ENCODE data around the gene CARS1.

The CARS1 gene

GRCh38 chr11:2992997-2993325 lies 64.3 kb downstream of the CARS1 start:
- TF ChIP-seq CTCF (conservative IDR thresholded peaks at IDR 0.05; ENCODE audit: low read length) (no peak), EZH2phosphoT487 (IDR thresholded peaks at IDR 0.05; ENCODE audit: borderline replicate concordance) (no peak)
- Histone ChIP-seq H3K9ac (ENCODE audit: low read depth, low read length, poor library complexity, severe bottlenecking) (peak overlapping the region; percentile 98), H3K9me3 (ENCODE audit: insufficient read depth, low read depth, low read length) (no peaks in the 10 kb centered on the region), H4K20me1 (ENCODE audit: insufficient read depth, low read length, poor library complexity, severe bottlenecking) (peaks cover 37% of the 10 kb centered on the region), H2AFZ (ENCODE audit: low read length) (peak overlapping the region; percentile 93), H3K4me2 (ENCODE audit: low read depth, low read length, poor library complexity, severe bottlenecking) (peak overlapping the region; percentile 83), H3K4me3 (ENCODE audit: low read length, poor library complexity, severe bottlenecking) (peak overlapping the region; percentile 99), H3K9me2 (replicated peaks; ENCODE audit: low read depth, low read length) (no peaks in the 10 kb centered on the region), H3K36me3 (ENCODE audit: insufficient read depth, low read length) (no peaks in the 10 kb centered on the region), H3K27me3 (ENCODE audit: insufficient read depth, low read length, poor library complexity, severe bottlenecking) (no peaks in the 10 kb centered on the region), H3K4me1 (ENCODE audit: insufficient read depth, low read length, poor library complexity, severe bottlenecking) (peaks cover 22% of the 10 kb centered on the region), H3F3A (ENCODE audit: low read depth) (peaks cover 4% of the 10 kb centered on the region; the same call in 1 of the 2 replicates), H3K79me2 (ENCODE audit: insufficient read depth, low read length) (peaks cover 39% of the 10 kb centered on the region)

- Histone ChIP-seq H3K4me2 (ENCODE audit: low read depth, low read length, poor library complexity, severe bottlenecking) (peak within 1 kb of the TSS; percentile 83), H3K9me3 (ENCODE audit: insufficient read depth, low read depth, low read length) (no peaks in the 10 kb centered on the region), H3F3A (ENCODE audit: low read depth) (peaks cover 4% of the 10 kb centered on the region; the same call in 1 of the 2 replicates), H3K4me3 (ENCODE audit: low read length, poor library complexity, severe bottlenecking) (peak within 1 kb of the TSS; percentile 99), H2AFZ (ENCODE audit: low read length) (peak within 1 kb of the TSS; percentile 93), H3K36me3 (ENCODE audit: insufficient read depth, low read length) (no peaks in the 10 kb centered on the region), H4K20me1 (ENCODE audit: insufficient read depth, low read length, poor library complexity, severe bottlenecking) (peaks cover 43% of the 10 kb centered on the region), H3K4me1 (ENCODE audit: insufficient read depth, low read length, poor library complexity, severe bottlenecking) (peaks cover 22% of the 10 kb centered on the region), H3K9me2 (replicated peaks; ENCODE audit: low read depth, low read length) (no peaks in the 10 kb centered on the region), H3K9ac (ENCODE audit: low read depth, low read length, poor library complexity, severe bottlenecking) (peak within 1 kb of the TSS; percentile 98), H3K79me2 (ENCODE audit: insufficient read depth, low read length) (peaks cover 45% of the 10 kb centered on the region), H3K27me3 (ENCODE audit: insufficient read depth, low read length, poor library complexity, severe bottlenecking) (no peaks in the 10 kb centered on the region)
- TF ChIP-seq CTCF (conservative IDR thresholded peaks at IDR 0.05; ENCODE audit: low read length), result no peak
- no peak for TF ChIP-seq EZH2phosphoT487 (IDR thresholded peaks at IDR 0.05; ENCODE audit: borderline replicate concordance)
These were observed 64.8 kb downstream of the CARS1 start, which contains the start of gene NAP1L4 for GRCh38 chr11:2992234-2992996. Gene NAP1L4, minus strand, starts transcription at chr11:2992329. Its CDS starts 13,109 bp downstream, at chr11:2979220.

- Histone ChIP-seq H3F3A (ENCODE audit: low read depth) (peaks cover 4% of the 10 kb centered on the region; the same call in 1 of the 2 replicates), H3K9me3 (ENCODE audit: insufficient read depth, low read depth, low read length) (no peaks in the 10 kb centered on the region), H4K20me1 (ENCODE audit: insufficient read depth, low read length, poor library complexity, severe bottlenecking) (peaks cover 50% of the 10 kb centered on the region), H3K9ac (ENCODE audit: low read depth, low read length, poor library complexity, severe bottlenecking) (peak overlapping the region; percentile 98), H3K4me2 (ENCODE audit: low read depth, low read length, poor library complexity, severe bottlenecking) (peak overlapping the region; percentile 81), H3K27me3 (ENCODE audit: insufficient read depth, low read length, poor library complexity, severe bottlenecking) (no peaks in the 10 kb centered on the region), H2AFZ (ENCODE audit: low read length) (no peak overlapping the region), H3K4me3 (ENCODE audit: low read length, poor library complexity, severe bottlenecking) (peak overlapping the region; percentile 99), H3K36me3 (ENCODE audit: insufficient read depth, low read length) (no peaks in the 10 kb centered on the region), H3K79me2 (ENCODE audit: insufficient read depth, low read length) (peaks cover 53% of the 10 kb centered on the region), H3K4me1 (ENCODE audit: insufficient read depth, low read length, poor library complexity, severe bottlenecking) (peaks cover 28% of the 10 kb centered on the region), H3K9me2 (replicated peaks; ENCODE audit: low read depth, low read length) (no peaks in the 10 kb centered on the region)
- TF ChIP-seq EZH2phosphoT487 (IDR thresholded peaks at IDR 0.05; ENCODE audit: borderline replicate concordance), result no peak
- no peak for TF ChIP-seq CTCF (conservative IDR thresholded peaks at IDR 0.05; ENCODE audit: low read length)
These were observed 65.6 kb downstream of the CARS1 start for GRCh38 chr11:2991452-2992233.
